ENCODE data around the gene SLC6A9. TPM values are rescaled to one million over a fixed set of nuclear protein-coding genes. Genes with fewer than 3 reads are reported as not detected.

Gene SLC6A9
- total RNA-seq, 2 experiments from 2014 or later: 0.17 TPM; not detected in 1

DNA sequence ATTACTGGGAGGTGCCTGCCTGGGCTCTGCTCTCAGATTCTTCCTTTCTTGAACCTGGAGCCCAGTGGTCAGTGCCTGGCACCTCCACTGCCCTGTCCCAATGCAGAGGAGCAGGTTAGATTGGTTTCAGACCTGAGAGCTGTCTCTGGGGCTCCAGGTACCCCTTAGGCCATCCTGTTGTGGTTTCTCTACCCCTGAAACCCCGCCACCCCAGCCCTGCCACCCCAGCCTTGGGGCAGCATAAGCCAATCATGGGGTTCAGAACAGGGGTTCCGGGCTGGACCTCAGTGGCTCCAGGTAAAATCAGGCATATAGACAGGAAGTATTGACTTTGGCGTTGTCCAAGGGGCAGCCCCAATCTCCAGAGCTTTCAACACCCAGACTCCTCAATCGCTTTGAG lies 3.2 kb upstream of the SLC6A9 start:
- ChIA-PET POLR2A (no interaction called here), CTCF (interaction anchor here (2.5 kb wide), 1 partner anchor 60 kb away, joined by 13 read pairs; the partner anchor contains the start of gene ATP6V0B)
- Histone ChIP-seq H3K27ac (ENCODE audit: low read depth in 1 of 2, low read length in 2 of 2) (no peak overlapping the region), H3K27me3 (ENCODE audit: control insufficient read depth in 1 of 2, insufficient read depth in 2 of 2, low read length in 2 of 2) (no peaks in the 10 kb centered on the region), H3K4me1 (ENCODE audit: insufficient read depth, low read length) (peaks cover 15% of the 10 kb centered on the region), H3K36me3 (ENCODE audit: insufficient read depth, low read length) (no peaks in the 10 kb centered on the region), H3K9me3 (ENCODE audit: control insufficient read depth in 1 of 2, insufficient read depth in 1 of 2, low read length in 2 of 2) (no peaks in the 10 kb centered on the region), H3K4me3 (ENCODE audit: low read length) (no peak overlapping the region)
- Mint-ChIP-seq H3K4me3 (no peak overlapping the region), H3K27me3 (no peaks in the 10 kb centered on the region), H3K9me3 (no peaks in the 10 kb centered on the region), H3K27ac (no peak overlapping the region), H3K36me3 (ENCODE audit: low read depth) (no peaks in the 10 kb centered on the region), H3K4me1 (ENCODE audit: low read depth) (peaks cover 17% of the 10 kb centered on the region)
- TF ChIP-seq, protein P1, sequence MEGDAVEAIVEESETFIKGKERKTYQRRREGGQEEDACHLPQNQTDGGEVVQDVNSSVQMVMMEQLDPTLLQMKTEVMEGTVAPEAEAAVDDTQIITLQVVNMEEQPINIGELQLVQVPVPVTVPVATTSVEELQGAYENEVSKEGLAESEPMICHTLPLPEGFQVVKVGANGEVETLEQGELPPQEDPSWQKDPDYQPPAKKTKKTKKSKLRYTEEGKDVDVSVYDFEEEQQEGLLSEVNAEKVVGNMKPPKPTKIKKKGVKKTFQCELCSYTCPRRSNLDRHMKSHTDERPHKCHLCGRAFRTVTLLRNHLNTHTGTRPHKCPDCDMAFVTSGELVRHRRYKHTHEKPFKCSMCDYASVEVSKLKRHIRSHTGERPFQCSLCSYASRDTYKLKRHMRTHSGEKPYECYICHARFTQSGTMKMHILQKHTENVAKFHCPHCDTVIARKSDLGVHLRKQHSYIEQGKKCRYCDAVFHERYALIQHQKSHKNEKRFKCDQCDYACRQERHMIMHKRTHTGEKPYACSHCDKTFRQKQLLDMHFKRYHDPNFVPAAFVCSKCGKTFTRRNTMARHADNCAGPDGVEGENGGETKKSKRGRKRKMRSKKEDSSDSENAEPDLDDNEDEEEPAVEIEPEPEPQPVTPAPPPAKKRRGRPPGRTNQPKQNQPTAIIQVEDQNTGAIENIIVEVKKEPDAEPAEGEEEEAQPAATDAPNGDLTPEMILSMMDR (IDR thresholded peaks at IDR 0.05): no peak
- intact Hi-C loops (cut with DNase I, micrococcal nuclease): loop anchor here in 1 of 2 experiments (5.0 kb wide), 4 partner anchors 42 to 638 kb away; partner anchors contain the start of genes ARMH1, CCDC24, DMAP1 and KDM4A
- ATAC-seq (ENCODE audit: poor library complexity) (no peak), DNase-seq (no peak)

DNA sequence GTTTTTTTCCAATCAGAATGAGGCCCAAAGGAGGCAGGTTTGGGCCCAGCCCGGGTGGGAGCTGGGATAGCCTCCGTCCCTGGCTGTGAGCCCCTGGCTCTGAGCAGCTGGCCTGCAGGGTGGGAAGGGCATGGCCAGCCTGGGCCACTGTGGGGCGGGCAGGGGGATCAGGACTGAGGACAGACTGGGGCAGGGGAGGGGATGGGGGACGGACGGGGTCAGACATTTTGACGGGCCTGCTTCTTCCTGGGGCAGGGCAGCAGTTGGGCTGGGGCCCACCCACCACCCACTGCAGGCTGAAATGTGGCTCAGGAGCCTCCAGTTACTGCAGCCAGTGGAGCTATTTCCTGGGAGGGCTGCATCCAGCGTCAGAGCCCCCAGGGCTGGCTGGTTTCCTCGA lies 2.5 kb upstream of the SLC6A9 start:
- CTCF ChIA-PET: interaction anchor here (1.5 kb wide), 1 partner anchor 28 kb away, joined by 7 read pairs; no protein-coding TSS in a partner anchor
- DNase-seq (no peak), ATAC-seq (ENCODE audit: poor library complexity) (no peak)
- Histone ChIP-seq H3K36me3 (ENCODE audit: insufficient read depth, low read length) (no peaks in the 10 kb centered on the region), H3K4me3 (ENCODE audit: low read length) (no peak overlapping the region), H3K9me3 (ENCODE audit: control insufficient read depth in 1 of 2, insufficient read depth in 1 of 2, low read length in 2 of 2) (no peaks in the 10 kb centered on the region), H3K27ac (ENCODE audit: low read depth in 1 of 2, low read length in 2 of 2) (no peak overlapping the region), H3K27me3 (ENCODE audit: control insufficient read depth in 1 of 2, insufficient read depth in 2 of 2, low read length in 2 of 2) (no peaks in the 10 kb centered on the region), H3K4me1 (ENCODE audit: insufficient read depth, low read length) (peaks cover 21% of the 10 kb centered on the region)
- Mint-ChIP-seq H3K9me3 (no peaks in the 10 kb centered on the region), H3K36me3 (ENCODE audit: low read depth) (no peaks in the 10 kb centered on the region), H3K27me3 (no peaks in the 10 kb centered on the region), H3K27ac (no peak overlapping the region), H3K4me3 (peak overlapping the region; percentile 39), H3K4me1 (ENCODE audit: low read depth) (peaks cover 24% of the 10 kb centered on the region)
- TF ChIP-seq, protein P1 (IDR thresholded peaks at IDR 0.05): no peak
- POLR2A ChIA-PET: no interaction called here
- intact Hi-C loops (cut with DNase I, micrococcal nuclease): loop anchor here in 1 of 2 experiments (5.0 kb wide), 4 partner anchors 41 to 639 kb away; partner anchors contain the start of genes ARMH1, CCDC24, DMAP1 and KDM4A

DNA sequence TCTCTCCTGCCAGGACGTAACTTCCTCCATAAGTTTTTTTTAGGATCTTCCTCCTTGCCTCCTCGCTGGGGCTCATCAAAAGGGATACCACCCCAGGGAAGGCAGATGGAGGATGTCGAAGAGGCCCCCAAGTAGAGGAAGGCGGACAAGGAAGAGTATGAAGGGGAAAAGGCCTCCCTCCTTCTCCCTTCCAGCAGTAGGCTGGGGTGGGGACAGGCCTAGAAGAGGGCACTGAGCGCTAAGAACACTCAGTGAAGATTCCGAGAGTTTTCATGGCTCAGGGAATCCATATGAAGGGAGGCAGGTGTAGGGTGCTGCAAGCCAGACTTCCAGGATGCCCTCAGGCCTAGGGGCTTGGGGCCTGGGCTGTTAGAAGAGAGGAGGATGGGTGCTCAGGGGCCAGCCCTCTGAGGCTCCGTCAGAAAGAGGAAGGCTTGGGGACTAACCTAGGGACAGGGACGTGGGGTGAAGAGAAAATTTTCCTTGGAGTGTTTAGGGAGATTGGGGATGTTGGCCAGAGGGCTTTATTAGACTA lies 1.8 kb upstream of the SLC6A9 start:
- ChIA-PET CTCF (interaction anchor here (1.5 kb wide), 1 partner anchor 28 kb away, joined by 7 read pairs; no protein-coding TSS in a partner anchor), POLR2A (no interaction called here)
- ATAC-seq (ENCODE audit: poor library complexity) (no peak), DNase-seq (no peak)
- Histone ChIP-seq H3K9me3 (ENCODE audit: control insufficient read depth in 1 of 2, insufficient read depth in 1 of 2, low read length in 2 of 2) (no peaks in the 10 kb centered on the region), H3K27me3 (ENCODE audit: control insufficient read depth in 1 of 2, insufficient read depth in 2 of 2, low read length in 2 of 2) (no peaks in the 10 kb centered on the region), H3K36me3 (ENCODE audit: insufficient read depth, low read length) (no peaks in the 10 kb centered on the region), H3K4me1 (ENCODE audit: insufficient read depth, low read length) (peaks cover 21% of the 10 kb centered on the region), H3K27ac (ENCODE audit: low read depth in 1 of 2, low read length in 2 of 2) (no peak overlapping the region), H3K4me3 (ENCODE audit: low read length) (no peak overlapping the region)
- TF ChIP-seq, protein P1 (IDR thresholded peaks at IDR 0.05): no peak
- H3K27ac Mint-ChIP-seq: peak overlapping the region; percentile 10
- H3K27me3 Mint-ChIP-seq: no peaks in the 10 kb centered on the region
- peaks cover 30% of the 10 kb centered on the region for H3K4me1 Mint-ChIP-seq (ENCODE audit: low read depth)
- H3K36me3 Mint-ChIP-seq (ENCODE audit: low read depth): no peaks in the 10 kb centered on the region
- intact Hi-C loops (cut with DNase I, micrococcal nuclease): loop anchor here in 1 of 2 experiments (5.0 kb wide), 4 partner anchors 41 to 639 kb away; partner anchors contain the start of genes ARMH1, CCDC24, DMAP1 and KDM4A
- no peaks in the 10 kb centered on the region for H3K9me3 Mint-ChIP-seq
- H3K4me3 Mint-ChIP-seq: peak overlapping the region; percentile 5

Data from CD4-positive, alpha-beta T cell (primary cell).